HL-60/S4 treated with retinoic acid at 250 ng/mL for 4 days and 3 days (cell line): ENCODE measurements around the gene PPM1H.

Experiments used
- in situ Hi-C: fragments of 300-500 bp; cut with MboI; formaldehyde crosslinking; loops from 2 replicates; pipeline ENCODE4 v1.7.0; 2022; ENCODE audit warnings: low sequenced_read_pairs

PPM1H gene

GRCh38 chr12:62717643-62718042, 217.3 kb downstream of the PPM1H start:
- in situ Hi-C loops: no loop called here

- in situ Hi-C loops: no loop called here
Observed at GRCh38 chr12:62716866-62717525, 218.0 kb downstream of the PPM1H start.

GRCh38 chr12:62716037-62716436, 218.9 kb downstream of the PPM1H start:
- in situ Hi-C loops: no loop called here

GRCh38 chr12:62714774-62715721, 219.9 kb downstream of the PPM1H start:
- in situ Hi-C loops: no loop called here

- in situ Hi-C loops: no loop called here
Observed at GRCh38 chr12:62714181-62714773, 220.7 kb downstream of the PPM1H start.

- in situ Hi-C loops: no loop called here
Observed at GRCh38 chr12:62713723-62714122, 221.2 kb downstream of the PPM1H start.

- in situ Hi-C loops: no loop called here
Observed at GRCh38 chr12:62712681-62713573, 222.0 kb downstream of the PPM1H start.

- in situ Hi-C loops: no loop called here
Observed at GRCh38 chr12:62711631-62712241, 223.2 kb downstream of the PPM1H start.

- in situ Hi-C loops: no loop called here
Observed at GRCh38 chr12:62709311-62709710, 225.6 kb downstream of the PPM1H start.

- in situ Hi-C loops: no loop called here
Observed at GRCh38 chr12:62707939-62708338, 227.0 kb downstream of the PPM1H start.

GRCh38 chr12:62705846-62706245, 229.1 kb downstream of the PPM1H start:
- in situ Hi-C loops: no loop called here

GRCh38 chr12:62703011-62703380, 232.0 kb downstream of the PPM1H start:
- in situ Hi-C loops: no loop called here

- in situ Hi-C loops: no loop called here
Observed at GRCh38 chr12:62701492-62701891, 233.5 kb downstream of the PPM1H start.

GRCh38 chr12:62700091-62700880, 234.7 kb downstream of the PPM1H start:
- in situ Hi-C loops: no loop called here

GRCh38 chr12:62698701-62699101, 236.2 kb downstream of the PPM1H start:
- in situ Hi-C loops: no loop called here

GRCh38 chr12:62697893-62698292, 237.1 kb downstream of the PPM1H start:
- in situ Hi-C loops: no loop called here

GRCh38 chr12:62695696-62696095, 239.3 kb downstream of the PPM1H start:
- in situ Hi-C loops: no loop called here

GRCh38 chr12:62694632-62695031, 240.3 kb downstream of the PPM1H start:
- in situ Hi-C loops: no loop called here

GRCh38 chr12:62694116-62694515, 240.8 kb downstream of the PPM1H start:
- in situ Hi-C loops: no loop called here
